Jurkat, Clone E6-1 (cell line): ENCODE data around the gene SVIL.

Experiments
- DNase-seq: peaks from one replicate; pipeline ENCODE4 v3.0.0-alpha.2; 2011; ENCODE audit warnings: low read depth, low spot score
- H3K4me3 ChIP-seq: 2 replicates; pipeline ENCODE4 v1.5.1; 2011; ENCODE audit warnings: mild to moderate bottlenecking, low read length, control low read depth, moderate library complexity

SVIL gene

GRCh38 chr10:29652192-29652591, 17.4 kb upstream of the SVIL start:
- H3K4me3 ChIP-seq, result no peak overlapping the region
- DNase-seq, result no peak

DNA sequence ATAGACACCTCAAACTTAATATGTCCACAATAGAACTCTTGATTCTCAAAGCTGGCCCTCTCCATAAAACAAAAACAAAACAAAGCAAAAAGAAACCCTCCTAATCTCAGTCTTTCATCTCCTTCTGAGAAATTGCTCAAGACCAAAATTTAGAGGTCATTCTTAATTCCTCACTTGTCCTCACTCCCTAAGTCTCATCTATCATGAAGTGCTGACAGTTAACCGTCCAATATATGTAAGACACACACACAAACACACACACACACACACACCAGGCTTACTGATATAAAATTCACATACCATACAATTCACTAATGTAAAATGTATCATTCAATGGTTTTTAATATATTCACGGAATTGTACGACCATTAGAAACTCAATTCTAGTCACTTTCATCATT, 17.0 kb upstream of the SVIL start:
- H3K4me3 ChIP-seq, result no peak overlapping the region
- DNase-seq, result no peak

DNA sequence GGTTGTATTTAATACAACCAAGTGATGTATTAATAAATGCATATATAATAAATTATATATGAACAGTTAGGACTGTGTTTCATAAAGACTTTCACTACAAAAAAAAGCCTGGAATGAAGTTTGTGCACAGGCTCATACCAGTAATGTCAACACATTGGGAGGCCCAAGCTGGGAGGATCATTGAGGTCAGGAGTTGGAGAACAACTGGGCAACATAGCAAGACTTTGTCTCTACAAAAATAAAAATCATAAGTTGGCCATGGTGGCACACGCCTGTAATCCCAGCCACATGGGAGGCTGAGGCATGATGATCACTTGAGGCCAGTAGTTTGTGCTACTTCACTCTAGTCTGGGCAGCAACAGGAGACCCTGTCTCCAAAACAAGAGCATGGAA, 15.8 kb upstream of the SVIL start:
- no peak for DNase-seq

GRCh38 chr10:29649561-29650551, 15.1 kb upstream of the SVIL start:
- no peak for DNase-seq
- no peak overlapping the region for H3K4me3 ChIP-seq

More for the DNA sequence above, 15.8 kb upstream of the SVIL start:
- no peak overlapping the region for H3K4me3 ChIP-seq

- H3K4me3 ChIP-seq, result no peak overlapping the region
- no peak for DNase-seq
Measured at GRCh38 chr10:29648983-29649268, 14.2 kb upstream of the SVIL start.

- DNase-seq, result peak; percentile 59
- H3K4me3 ChIP-seq, result no peak overlapping the region
Measured at GRCh38 chr10:29648114-29648982, 13.6 kb upstream of the SVIL start.

DNA sequence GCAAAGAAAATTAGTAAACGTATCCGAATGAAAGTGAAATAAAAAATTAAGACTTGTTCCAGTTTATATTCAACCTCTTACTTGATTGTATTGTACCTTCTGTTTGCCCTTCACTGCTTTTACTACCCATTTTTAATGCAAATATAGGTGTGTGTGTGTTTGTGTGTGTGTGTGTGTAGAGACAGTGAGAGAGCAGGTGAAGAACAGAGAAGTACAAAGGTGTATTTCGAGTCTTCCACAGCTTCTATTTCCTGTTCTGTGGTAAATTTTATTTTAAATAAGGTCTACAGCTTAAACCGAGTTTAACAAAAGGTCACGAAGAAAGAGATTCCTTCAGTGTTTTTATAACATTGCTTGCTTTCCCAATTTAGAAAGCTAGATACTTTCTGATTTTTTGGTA, 12.7 kb upstream of the SVIL start:
- H3K4me3 ChIP-seq, result no peak overlapping the region
- no peak for DNase-seq

GRCh38 chr10:29646960-29647461, 12.2 kb upstream of the SVIL start:
- H3K4me3 ChIP-seq, result no peak overlapping the region
- DNase-seq, result no peak

GRCh38 chr10:29646238-29646902, 11.6 kb upstream of the SVIL start:
- H3K4me3 ChIP-seq, result no peak overlapping the region
- DNase-seq, result no peak

GRCh38 chr10:29643771-29644501, 9.2 kb upstream of the SVIL start:
- no peak for DNase-seq
- H3K4me3 ChIP-seq, result no peak overlapping the region

GRCh38 chr10:29642990-29643389, 8.2 kb upstream of the SVIL start:
- no peak for DNase-seq
- no peak overlapping the region for H3K4me3 ChIP-seq

DNA sequence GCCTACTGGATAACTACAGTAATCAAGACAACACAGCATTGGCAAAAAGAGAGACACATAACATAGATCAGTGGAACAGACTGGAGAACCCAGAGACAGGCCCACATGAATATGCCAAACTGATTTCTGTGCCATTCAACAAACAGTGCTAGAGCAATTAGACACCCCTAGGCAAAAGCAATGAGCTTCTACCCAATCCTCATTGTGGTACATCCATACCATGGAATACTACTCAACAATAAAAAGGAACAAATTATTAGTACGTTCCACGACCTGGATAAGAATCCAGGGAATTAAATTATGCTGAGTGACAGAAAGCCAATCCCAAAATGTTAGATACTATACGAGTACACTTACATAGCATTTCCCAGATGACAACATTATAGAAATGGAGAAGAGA, 2.8 kb upstream of the SVIL start:
- H3K4me3 ChIP-seq, result no peak overlapping the region
- DNase-seq, result no peak

- H3K4me3 ChIP-seq, result no peak overlapping the region
- no peak for DNase-seq
Measured at GRCh38 chr10:29636178-29636577, 1.4 kb upstream of the SVIL start.

- H3K4me3 ChIP-seq, result no peak overlapping the region
- no peak for DNase-seq
Measured at GRCh38 chr10:29635711-29636144, 957 bp upstream of the SVIL start.

DNA sequence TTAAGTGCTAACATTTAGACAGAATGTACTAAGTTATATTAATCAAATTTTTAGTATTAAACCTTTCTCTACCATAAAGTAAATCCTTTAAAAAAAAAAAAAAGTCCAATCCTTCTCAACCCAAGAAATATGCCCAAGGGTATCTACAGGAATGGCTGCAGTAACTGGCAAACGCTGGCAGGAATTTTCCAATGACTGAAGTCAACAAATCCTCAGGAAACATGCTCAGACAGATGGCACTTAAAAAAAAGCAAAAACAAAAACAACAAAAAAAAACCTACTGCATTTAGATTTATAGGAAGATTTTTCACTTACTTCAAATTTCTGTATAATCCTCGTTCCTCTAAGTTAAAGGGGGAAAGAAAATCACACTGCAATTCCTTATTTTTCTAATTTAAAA, 666 bp downstream of the SVIL start:
- H3K4me3 ChIP-seq, result no peak overlapping the region
- DNase-seq, result no peak

- H3K4me3 ChIP-seq, result no peak overlapping the region
- DNase-seq, result no peak
Measured at GRCh38 chr10:29631049-29631339, 3.8 kb downstream of the SVIL start.

DNA sequence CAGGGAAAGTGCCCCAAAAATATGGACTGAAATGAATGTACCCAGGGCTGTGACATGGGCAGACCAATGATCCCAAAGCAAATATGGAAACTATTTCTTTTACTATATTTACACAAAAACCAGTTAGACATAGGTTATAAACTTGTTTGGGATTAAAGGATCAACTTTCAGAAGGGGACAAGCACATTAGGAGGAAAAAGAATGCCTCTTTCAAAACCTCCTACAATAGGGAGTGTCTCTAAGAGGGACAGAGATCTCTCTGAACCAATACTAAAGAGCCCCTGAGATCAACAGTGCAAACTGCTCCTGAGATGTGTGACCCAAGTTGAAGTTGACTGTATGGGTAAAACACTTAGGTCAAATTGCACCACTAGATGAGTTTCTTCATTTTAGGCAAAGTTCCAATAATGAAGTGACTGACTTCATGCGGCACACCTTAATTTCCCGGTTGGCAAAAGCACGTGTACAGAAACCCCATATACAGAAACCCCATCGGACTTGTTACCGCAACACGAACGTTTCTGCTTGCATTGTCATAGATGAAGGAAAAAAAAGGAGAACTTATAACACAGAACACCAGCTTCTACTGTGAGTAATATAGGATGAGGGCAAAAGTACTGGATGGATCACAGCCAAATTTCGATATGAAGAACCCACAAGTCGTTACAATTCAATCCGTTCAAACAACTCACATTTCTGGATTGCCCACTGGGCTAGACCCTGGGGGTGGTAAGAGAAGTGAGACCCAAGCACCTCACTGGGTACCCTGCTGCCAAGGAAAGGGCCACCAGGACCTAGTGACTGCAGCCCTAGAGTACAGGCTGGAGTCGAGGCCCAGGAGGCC, 4.3 kb downstream of the SVIL start:
- H3K4me3 ChIP-seq, result no peak overlapping the region
- no peak for DNase-seq

DNA sequence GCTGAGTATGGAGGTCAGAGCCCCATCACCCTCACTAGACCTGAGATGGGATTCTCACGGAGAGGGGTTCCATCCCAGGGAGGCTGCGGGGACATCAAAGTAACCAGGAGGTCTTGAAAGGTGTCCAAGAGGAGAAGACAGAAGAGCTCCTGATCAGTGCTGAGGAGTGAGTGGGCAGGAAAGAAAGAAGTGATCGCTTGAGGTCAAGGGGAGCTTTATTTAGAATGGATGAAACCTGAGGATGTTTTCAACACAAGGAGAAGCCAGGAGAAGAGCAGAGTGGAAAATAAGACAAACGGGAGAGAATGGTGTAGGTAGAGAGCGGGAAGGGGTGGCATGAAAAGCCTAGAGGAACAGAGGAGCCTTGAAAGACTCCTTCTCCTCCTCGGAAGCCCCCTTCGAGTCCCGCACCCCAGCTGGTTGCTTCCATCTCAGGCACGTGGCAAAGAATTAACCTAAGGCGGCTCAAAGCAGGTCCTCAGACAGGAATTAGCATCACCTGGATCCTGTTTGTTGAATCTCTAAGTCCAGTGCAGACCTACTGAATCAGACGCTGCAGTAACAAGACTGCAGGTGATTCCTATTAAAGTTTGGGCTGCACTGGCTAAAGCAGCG, 5.8 kb downstream of the SVIL start:
- H3K4me3 ChIP-seq, result no peak overlapping the region
- no peak for DNase-seq
